A549 (cell line): ENCODE measurements around the gene SKIL.

Experiments used
- GATA3 ChIP-seq: IDR thresholded peaks from 2 replicates; pipeline ENCODE4 v1.6.1; 2012; ENCODE audit warnings: borderline replicate concordance
- MAZ ChIP-seq: fragments of 150-350 bp; IDR thresholded peaks from 2 replicates; pipeline ENCODE4 v1.6.1; 2014; ENCODE audit warnings: antibody characterized with exemption, low read depth, low read length, borderline replicate concordance
- POLR2AphosphoS2 ChIP-seq: conservative IDR thresholded peaks from 2 replicates; pipeline ENCODE4 v1.6.1; 2012; ENCODE audit warnings: low read length, improper control_type of control experiment, inconsistent platforms
- RAD21 ChIP-seq, 2 experiments: fragments of >200 bp in 1 of 2; sonication (Bioruptor Twin) in 1 of 2; formaldehyde crosslinking in 1 of 2; IDR thresholded peaks in 1 of 2; conservative IDR thresholded peaks in 1 of 2; 2 replicates in 1 of 2; 3 replicates in 1 of 2; pipeline ENCODE4 v1.6.1; 2012 to 2018; ENCODE audit warnings: inconsistent platforms in 1 of 2
- TF ChIP-seq, protein P1 (sequence below): fragments of >200 bp; sonication (Bioruptor Twin); formaldehyde crosslinking; IDR thresholded peaks from 3 replicates; pipeline ENCODE4 v1.5.1; 2016
- TF ChIP-seq, protein P2 (sequence below): fragments of >200 bp; sonication (Bioruptor Twin); formaldehyde crosslinking; IDR thresholded peaks from 3 replicates; pipeline ENCODE4 v1.6.1; 2016

DNA sequence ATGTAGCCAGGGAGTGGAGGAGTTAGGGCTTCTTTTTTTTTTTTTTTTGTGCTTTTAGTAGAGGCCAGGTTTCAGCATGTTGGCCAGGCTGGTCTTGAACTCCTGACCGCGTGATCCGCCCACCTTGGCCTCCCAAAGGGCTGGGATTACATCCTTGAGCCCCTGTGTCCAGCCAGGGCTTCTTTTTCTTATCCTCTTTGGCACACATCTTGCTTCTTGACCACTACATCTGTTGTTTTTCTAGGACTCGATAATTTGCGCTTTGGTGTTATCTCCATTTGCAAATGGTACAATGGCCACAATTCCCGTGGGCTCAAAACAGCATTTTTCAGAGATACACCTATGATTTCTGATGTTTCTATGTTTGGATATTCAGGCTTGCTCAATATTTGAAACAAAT lies 4.2 kb downstream of the SKIL start:
- TF ChIP-seq MAZ = no peak
- TF ChIP-seq, protein P1, sequence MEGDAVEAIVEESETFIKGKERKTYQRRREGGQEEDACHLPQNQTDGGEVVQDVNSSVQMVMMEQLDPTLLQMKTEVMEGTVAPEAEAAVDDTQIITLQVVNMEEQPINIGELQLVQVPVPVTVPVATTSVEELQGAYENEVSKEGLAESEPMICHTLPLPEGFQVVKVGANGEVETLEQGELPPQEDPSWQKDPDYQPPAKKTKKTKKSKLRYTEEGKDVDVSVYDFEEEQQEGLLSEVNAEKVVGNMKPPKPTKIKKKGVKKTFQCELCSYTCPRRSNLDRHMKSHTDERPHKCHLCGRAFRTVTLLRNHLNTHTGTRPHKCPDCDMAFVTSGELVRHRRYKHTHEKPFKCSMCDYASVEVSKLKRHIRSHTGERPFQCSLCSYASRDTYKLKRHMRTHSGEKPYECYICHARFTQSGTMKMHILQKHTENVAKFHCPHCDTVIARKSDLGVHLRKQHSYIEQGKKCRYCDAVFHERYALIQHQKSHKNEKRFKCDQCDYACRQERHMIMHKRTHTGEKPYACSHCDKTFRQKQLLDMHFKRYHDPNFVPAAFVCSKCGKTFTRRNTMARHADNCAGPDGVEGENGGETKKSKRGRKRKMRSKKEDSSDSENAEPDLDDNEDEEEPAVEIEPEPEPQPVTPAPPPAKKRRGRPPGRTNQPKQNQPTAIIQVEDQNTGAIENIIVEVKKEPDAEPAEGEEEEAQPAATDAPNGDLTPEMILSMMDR = no peak
- TF ChIP-seq RAD21 (conservative IDR thresholded peaks at IDR 0.05 in 1 of 2, IDR thresholded peaks at IDR 0.05 in 1 of 2) = no peak
- TF ChIP-seq, protein P2, sequence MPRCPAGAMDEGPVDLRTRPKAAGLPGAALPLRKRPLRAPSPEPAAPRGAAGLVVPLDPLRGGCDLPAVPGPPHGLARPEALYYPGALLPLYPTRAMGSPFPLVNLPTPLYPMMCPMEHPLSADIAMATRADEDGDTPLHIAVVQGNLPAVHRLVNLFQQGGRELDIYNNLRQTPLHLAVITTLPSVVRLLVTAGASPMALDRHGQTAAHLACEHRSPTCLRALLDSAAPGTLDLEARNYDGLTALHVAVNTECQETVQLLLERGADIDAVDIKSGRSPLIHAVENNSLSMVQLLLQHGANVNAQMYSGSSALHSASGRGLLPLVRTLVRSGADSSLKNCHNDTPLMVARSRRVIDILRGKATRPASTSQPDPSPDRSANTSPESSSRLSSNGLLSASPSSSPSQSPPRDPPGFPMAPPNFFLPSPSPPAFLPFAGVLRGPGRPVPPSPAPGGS = no peak
- TF ChIP-seq GATA3 = no peak
- TF ChIP-seq POLR2AphosphoS2 = no peak
